CD4-positive, alpha-beta memory T cell (primary cell): Measurements from ENCODE around the gene MIOX. TPM values are rescaled to one million over a fixed set of nuclear protein-coding genes. Genes with fewer than 3 reads are reported as not detected.

ENCODE experiments used
- CTCF ChIA-PET: fragments of 350-600 bp; sonication (Branson Sonifier 250); formaldehyde crosslinking; loops from one replicate; lab custom pipeline; 2021; ENCODE audit warnings: inconsistent platforms; ENCODE audit not compliant: partially characterized antibody; lab: Charles Lee
- POLR2A ChIA-PET: fragments of 350-600 bp; sonication (Branson Sonifier 250); formaldehyde crosslinking; loops from one replicate; lab custom pipeline; 2021; ENCODE audit not compliant: partially characterized antibody; lab: Charles Lee
- DNase-seq, 5 donors: peaks; one replicate each; pipeline versions ENCODE4 v3.0.0 to v3.0.0-alpha.2; 2020 to 2022; ENCODE audit warnings: mixed read lengths in 1 of 5
- H3K27ac ChIP-seq: one replicate; pipeline ENCODE4 v1.7.0; 2013; ENCODE audit warnings: low read depth, low read length
- H3K27me3 ChIP-seq: 2 replicates; pipeline ENCODE4 v1.7.0; 2013; ENCODE audit warnings: mild to moderate bottlenecking, low read length, moderate library complexity; ENCODE audit not compliant: insufficient read depth
- H3K36me3 ChIP-seq: 2 replicates; pipeline ENCODE4 v1.7.0; 2013; ENCODE audit warnings: mild to moderate bottlenecking, low read length, moderate library complexity; ENCODE audit not compliant: insufficient read depth
- H3K4me1 ChIP-seq: 2 replicates; pipeline ENCODE4 v1.7.0; 2013; ENCODE audit warnings: mild to moderate bottlenecking, low read length, moderate library complexity; ENCODE audit not compliant: insufficient read depth
- H3K4me3 ChIP-seq, 2 donors: one replicate each; pipeline ENCODE4 v1.7.0; 2013; ENCODE audit warnings: low read length in 2 of 2, mild to moderate bottlenecking in 1 of 2
- H3K9me3 ChIP-seq, 2 donors: one replicate each; pipeline ENCODE4 v1.7.0; 2013; ENCODE audit warnings: low read length in 2 of 2, control low read depth in 1 of 2; ENCODE audit not compliant: control insufficient read depth in 1 of 2
- H3K27ac Mint-ChIP-seq, 7 donors: one replicate each; pipeline ENCODE4 v1.8.0; 2020 to 2021; ENCODE audit warnings: mixed read lengths in 7 of 7, mild to moderate bottlenecking in 6 of 7, inconsistent platforms in 3 of 7, moderate library complexity in 3 of 7
- H3K27me3 Mint-ChIP-seq, 2 donors: one replicate each; pipeline ENCODE4 v1.8.0; 2020 to 2021; ENCODE audit warnings: mixed read lengths in 2 of 2
- H3K36me3 Mint-ChIP-seq, 2 donors: one replicate each; pipeline ENCODE4 v1.8.0; 2020 to 2021; ENCODE audit warnings: mixed read lengths in 2 of 2, inconsistent platforms in 1 of 2, mild to moderate bottlenecking in 1 of 2
- H3K4me1 Mint-ChIP-seq, 4 donors: one replicate each; pipeline ENCODE4 v1.8.0; 2020 to 2021; ENCODE audit warnings: mixed read lengths in 4 of 4, mild to moderate bottlenecking in 1 of 4
- H3K4me3 Mint-ChIP-seq, 8 donors: one replicate each; pipeline ENCODE4 v1.8.0; 2020 to 2021; ENCODE audit warnings: mixed read lengths in 8 of 8, mild to moderate bottlenecking in 7 of 8, moderate library complexity in 6 of 8, inconsistent platforms in 3 of 8
- H3K9me3 Mint-ChIP-seq, 8 donors: one replicate each; pipeline ENCODE4 v1.8.0; 2020 to 2021; ENCODE audit warnings: mixed read lengths in 8 of 8, mild to moderate bottlenecking in 5 of 8, inconsistent platforms in 3 of 8, moderate library complexity in 1 of 8
- intact Hi-C: fragments of 100-400 bp; cut with micrococcal nuclease; formaldehyde crosslinking; loops from one replicate; pipeline ENCODE4 v1.15.1; 2023
- polyA plus RNA-seq, 2 donors: library from polyadenylated mRNA; unstranded; fragments of 300-500 nt; fragmentation: Illumina TruSeq; gene quantifications; one replicate each; pipeline ENCODE4 v1.2.3, GENCODE V29; 2021
- total RNA-seq, 2 experiments: library from RNA; stranded (reverse); gene quantifications; one replicate each; pipeline ENCODE4 v1.2.3, GENCODE V29; 2021

The MIOX gene
- total and polyA plus RNA-seq, 4 experiments from 2014 or later = not detected

GRCh38 chr22:50460938-50461337, 25.7 kb upstream of the MIOX start:
- H3K36me3 Mint-ChIP-seq = peaks cover 19 to 56% of the 10 kb centered on the region in 2 donors
- no peak for DNase-seq
- H3K27ac ChIP-seq = no peak overlapping the region
- H3K9me3 Mint-ChIP-seq = peaks cover 0 to 4% (median 0%) of the 10 kb centered on the region in 8 donors
- no peaks in the 10 kb centered on the region for H3K4me1 Mint-ChIP-seq
- intact Hi-C loops = no loop called here
- H3K4me3 Mint-ChIP-seq = peak overlapping the region in 1 of 8 donors; percentile 31
- H3K27me3 Mint-ChIP-seq = no peaks in the 10 kb centered on the region
- no peak overlapping the region for H3K4me3 ChIP-seq
- H3K9me3 ChIP-seq = no peaks in the 10 kb centered on the region
- H3K27ac Mint-ChIP-seq = no peak overlapping the region
- no peaks in the 10 kb centered on the region for H3K4me1 ChIP-seq
- CTCF ChIA-PET = interaction anchor here (0.8 kb wide), 1 partner anchor 36 kb away, joined by 3 read pairs; no protein-coding TSS in a partner anchor
- peaks cover 80% of the 10 kb centered on the region for H3K36me3 ChIP-seq
- POLR2A ChIA-PET = interaction anchor here (6.2 kb wide), 1 partner anchor 8 kb away, joined by 38 read pairs; no protein-coding TSS in a partner anchor
- H3K27me3 ChIP-seq = no peaks in the 10 kb centered on the region

- DNase-seq = no peak
- Histone ChIP-seq H3K4me3 (no peak overlapping the region), H3K36me3 (peaks cover 84% of the 10 kb centered on the region), H3K4me1 (no peaks in the 10 kb centered on the region), H3K9me3 (no peaks in the 10 kb centered on the region), H3K27me3 (no peaks in the 10 kb centered on the region), H3K27ac (no peak overlapping the region)
- Mint-ChIP-seq H3K4me1 (no peaks in the 10 kb centered on the region), H3K27ac (peak overlapping the region in 1 of 7 donors; percentile 68), H3K27me3 (no peaks in the 10 kb centered on the region), H3K36me3 (peaks cover 19 to 60% of the 10 kb centered on the region in 2 donors), H3K4me3 (no peak overlapping the region), H3K9me3 (peaks cover 0 to 4% (median 0%) of the 10 kb centered on the region in 8 donors)
- POLR2A ChIA-PET = interaction anchor here (0.7 to 6.2 kb wide), 2 partner anchors 8 to 20 kb away, joined by 3 to 38 read pairs; no protein-coding TSS in a partner anchor
- CTCF ChIA-PET = interaction anchor here (1.1 kb wide), 1 partner anchor 18 kb away, joined by 4 read pairs; no protein-coding TSS in a partner anchor
- intact Hi-C loops = no loop called here
Measured at GRCh38 chr22:50461536-50461935, 25.1 kb upstream of the MIOX start.

GRCh38 chr22:50461979-50462540, 24.6 kb upstream of the MIOX start:
- no peak for DNase-seq
- ChIA-PET CTCF (interaction anchor here (1.1 kb wide), 1 partner anchor 18 kb away, joined by 4 read pairs; no protein-coding TSS in a partner anchor), POLR2A (interaction anchor here (0.7 to 1.2 kb wide), 2 partner anchors 20 to 159 kb away, joined by 3 read pairs; no protein-coding TSS in a partner anchor)
- peaks cover 24 to 61% of the 10 kb centered on the region in 2 donors for H3K36me3 Mint-ChIP-seq
- no peak overlapping the region for H3K27ac ChIP-seq
- no peaks in the 10 kb centered on the region for H3K9me3 ChIP-seq
- no peaks in the 10 kb centered on the region for H3K27me3 ChIP-seq
- H3K27me3 Mint-ChIP-seq = no peaks in the 10 kb centered on the region
- peaks cover 2 to 5% (median 4%) of the 10 kb centered on the region in 4 donors for H3K4me1 Mint-ChIP-seq
- no peak overlapping the region for H3K4me3 Mint-ChIP-seq
- no peaks in the 10 kb centered on the region for H3K4me1 ChIP-seq
- H3K36me3 ChIP-seq = peaks cover 88% of the 10 kb centered on the region
- intact Hi-C loops = no loop called here
- H3K4me3 ChIP-seq = no peak overlapping the region
- H3K9me3 Mint-ChIP-seq = peaks cover 0 to 4% (median 0%) of the 10 kb centered on the region in 8 donors
- peak overlapping the region in 1 of 7 donors; percentile 68 for H3K27ac Mint-ChIP-seq

- Histone ChIP-seq H3K4me3 (no peak overlapping the region), H3K27me3 (no peaks in the 10 kb centered on the region), H3K4me1 (peaks cover 5% of the 10 kb centered on the region), H3K9me3 (no peaks in the 10 kb centered on the region), H3K36me3 (peaks cover 81% of the 10 kb centered on the region), H3K27ac (no peak overlapping the region)
- H3K27me3 Mint-ChIP-seq = no peaks in the 10 kb centered on the region
- H3K27ac Mint-ChIP-seq = peak overlapping the region in 5 of 7 donors; percentile 6 to 75 (median 57)
- no peak for DNase-seq
- intact Hi-C loops = no loop called here
- H3K4me3 Mint-ChIP-seq = peak overlapping the region in 1 of 8 donors; percentile 17
- ChIA-PET POLR2A (interaction anchor here (1.2 kb wide), 1 partner anchor 158 kb away, joined by 3 read pairs; no protein-coding TSS in a partner anchor), CTCF (interaction anchor here (0.9 kb wide), 1 partner anchor 35 kb away, joined by 3 read pairs; no protein-coding TSS in a partner anchor)
- peaks cover 0 to 4% (median 0%) of the 10 kb centered on the region in 8 donors for H3K9me3 Mint-ChIP-seq
- peaks cover 2 to 11% (median 5%) of the 10 kb centered on the region in 4 donors for H3K4me1 Mint-ChIP-seq
- H3K36me3 Mint-ChIP-seq = peaks cover 22 to 56% of the 10 kb centered on the region in 2 donors
Measured at GRCh38 chr22:50463188-50463900, 23.3 kb upstream of the MIOX start.

- H3K36me3 ChIP-seq = peaks cover 76% of the 10 kb centered on the region
- ChIA-PET POLR2A (interaction anchor here (1.4 kb wide), 1 partner anchor 16 kb away, joined by 3 read pairs; no protein-coding TSS in a partner anchor), CTCF (no interaction called here)
- Mint-ChIP-seq H3K9me3 (peaks cover 0 to 4% (median 0%) of the 10 kb centered on the region in 8 donors), H3K27me3 (no peaks in the 10 kb centered on the region), H3K36me3 (peaks cover 17 to 51% of the 10 kb centered on the region in 2 donors), H3K27ac (peak overlapping the region in 1 of 7 donors; percentile 24), H3K4me3 (no peak overlapping the region), H3K4me1 (peaks cover 8 to 22% (median 13%) of the 10 kb centered on the region in 4 donors)
- H3K4me3 ChIP-seq = no peak overlapping the region
- no peaks in the 10 kb centered on the region for H3K27me3 ChIP-seq
- H3K27ac ChIP-seq = no peak overlapping the region
- intact Hi-C loops = no loop called here
- no peak for DNase-seq
- peaks cover 16% of the 10 kb centered on the region for H3K4me1 ChIP-seq
- no peaks in the 10 kb centered on the region for H3K9me3 ChIP-seq
Measured at GRCh38 chr22:50464451-50464850, 22.2 kb upstream of the MIOX start.

- no peaks in the 10 kb centered on the region for H3K27me3 Mint-ChIP-seq
- H3K9me3 Mint-ChIP-seq = peaks cover 0 to 3% (median 0%) of the 10 kb centered on the region in 8 donors
- DNase-seq = no peak
- no peak overlapping the region for H3K27ac ChIP-seq
- peaks cover 12 to 30% (median 19%) of the 10 kb centered on the region in 4 donors for H3K4me1 Mint-ChIP-seq
- H3K27ac Mint-ChIP-seq = peak overlapping the region in 1 of 7 donors; percentile 67
- peaks cover 69% of the 10 kb centered on the region for H3K36me3 ChIP-seq
- H3K27me3 ChIP-seq = no peaks in the 10 kb centered on the region
- ChIA-PET POLR2A (interaction anchor here (0.6 to 1.4 kb wide), 2 partner anchors 17 to 19 kb away, joined by 3 read pairs; no protein-coding TSS in a partner anchor), CTCF (interaction anchor here (1.2 kb wide), 1 partner anchor 65 kb away, joined by 3 read pairs; no protein-coding TSS in a partner anchor)
- intact Hi-C loops = no loop called here
- H3K9me3 ChIP-seq = no peaks in the 10 kb centered on the region
- H3K4me3 ChIP-seq = no peak overlapping the region
- peaks cover 17 to 55% of the 10 kb centered on the region in 2 donors for H3K36me3 Mint-ChIP-seq
- H3K4me1 ChIP-seq = peaks cover 21% of the 10 kb centered on the region
- no peak overlapping the region for H3K4me3 Mint-ChIP-seq
Measured at GRCh38 chr22:50465066-50465930, 21.4 kb upstream of the MIOX start.
